Colonic mucosa (tissue), 4 donors: Measurements from ENCODE around the gene ETV6. TPM values are rescaled to one million over a fixed set of nuclear protein-coding genes. Genes with fewer than 3 reads are reported as not detected.

Experiments used
- DNase-seq: peaks from one replicate; pipeline ENCODE4 v3.0.0-alpha.2; 2020
- H3K27ac ChIP-seq: fragments of 200-600 bp; one replicate; pipeline ENCODE4 v1.8.0; 2021
- H3K27me3 ChIP-seq: fragments of 200-600 bp; one replicate; pipeline ENCODE4 v1.8.0; 2021
- H3K36me3 ChIP-seq: fragments of 200-600 bp; one replicate; pipeline ENCODE4 v1.8.0; 2021
- H3K4me1 ChIP-seq: fragments of 200-600 bp; one replicate; pipeline ENCODE4 v1.8.0; 2021; ENCODE audit warnings: mild to moderate bottlenecking
- H3K4me3 ChIP-seq: fragments of 200-600 bp; one replicate; pipeline ENCODE4 v1.8.0; 2021
- H3K9ac ChIP-seq, 2 donors: one replicate each; pipeline ENCODE4 v1.7.0; 2013; ENCODE audit warnings: control low read depth in 2 of 2, low read depth in 2 of 2, low read length in 2 of 2
- H3K9me3 ChIP-seq: fragments of 200-600 bp; one replicate; pipeline ENCODE4 v1.8.0; 2021
- intact Hi-C: fragments of 100-400 bp; cut with DNase I; formaldehyde crosslinking; loops from one replicate; pipeline ENCODE4 v1.14.1; 2022
- total RNA-seq, 2 donors: library from RNA; stranded (reverse); fragmentation: NEBNext Ultra II Directional in 1 of 2; extraction: Animal tissue kit (Norgen Biotek cat#: 25700) in 1 of 2; gene quantifications; one replicate each; pipeline ENCODE4 v1.2.1, GENCODE V29; 2021
- TF ChIP-seq, protein P1 (sequence below): fragments of 200-600 bp; IDR thresholded peaks from one replicate; pipeline ENCODE4 v1.8.0; 2022; ENCODE audit warnings: antibody characterized with exemption, mild to moderate bottlenecking
- donor health status: healthy.
- donor health status: DM: no; HTN: no; CAD: no.
- donor health status: DM: no; HTN: no; CAD: no.

The ETV6 gene
- total RNA-seq, 2 donors from 2014 or later: 49.2 to 73.1 TPM

DNA sequence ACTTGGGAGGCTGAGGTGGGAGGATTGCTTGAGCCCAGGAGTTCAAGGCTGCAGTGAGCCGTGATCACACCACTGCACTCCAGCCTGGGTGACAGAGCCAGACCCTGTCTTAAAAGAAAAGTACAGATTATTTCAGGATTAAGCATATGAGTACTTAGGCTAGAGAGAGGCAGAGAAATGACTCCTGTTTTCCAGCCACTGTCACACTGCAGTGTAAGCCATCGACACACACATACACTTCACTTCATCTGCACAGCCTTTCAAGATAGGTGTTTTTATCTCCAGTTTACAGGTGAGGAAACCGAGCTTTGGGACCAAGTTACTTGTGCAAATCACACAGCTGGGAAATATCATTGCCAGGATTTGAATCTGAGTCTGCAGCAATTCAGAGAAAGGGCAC lies 77.2 kb downstream of the ETV6 start:
- Histone ChIP-seq H3K27me3 (no peaks in the 10 kb centered on the region), H3K4me3 (no peak overlapping the region), H3K9ac (peak overlapping the region in 1 of 2 donors; percentile 27), H3K36me3 (no peaks in the 10 kb centered on the region), H3K9me3 (no peaks in the 10 kb centered on the region), H3K4me1 (peaks cover 12% of the 10 kb centered on the region), H3K27ac (no peak overlapping the region)
- no peak for DNase-seq
- intact Hi-C loops: no loop called here
- TF ChIP-seq, protein P1, sequence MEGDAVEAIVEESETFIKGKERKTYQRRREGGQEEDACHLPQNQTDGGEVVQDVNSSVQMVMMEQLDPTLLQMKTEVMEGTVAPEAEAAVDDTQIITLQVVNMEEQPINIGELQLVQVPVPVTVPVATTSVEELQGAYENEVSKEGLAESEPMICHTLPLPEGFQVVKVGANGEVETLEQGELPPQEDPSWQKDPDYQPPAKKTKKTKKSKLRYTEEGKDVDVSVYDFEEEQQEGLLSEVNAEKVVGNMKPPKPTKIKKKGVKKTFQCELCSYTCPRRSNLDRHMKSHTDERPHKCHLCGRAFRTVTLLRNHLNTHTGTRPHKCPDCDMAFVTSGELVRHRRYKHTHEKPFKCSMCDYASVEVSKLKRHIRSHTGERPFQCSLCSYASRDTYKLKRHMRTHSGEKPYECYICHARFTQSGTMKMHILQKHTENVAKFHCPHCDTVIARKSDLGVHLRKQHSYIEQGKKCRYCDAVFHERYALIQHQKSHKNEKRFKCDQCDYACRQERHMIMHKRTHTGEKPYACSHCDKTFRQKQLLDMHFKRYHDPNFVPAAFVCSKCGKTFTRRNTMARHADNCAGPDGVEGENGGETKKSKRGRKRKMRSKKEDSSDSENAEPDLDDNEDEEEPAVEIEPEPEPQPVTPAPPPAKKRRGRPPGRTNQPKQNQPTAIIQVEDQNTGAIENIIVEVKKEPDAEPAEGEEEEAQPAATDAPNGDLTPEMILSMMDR: no peak

DNA sequence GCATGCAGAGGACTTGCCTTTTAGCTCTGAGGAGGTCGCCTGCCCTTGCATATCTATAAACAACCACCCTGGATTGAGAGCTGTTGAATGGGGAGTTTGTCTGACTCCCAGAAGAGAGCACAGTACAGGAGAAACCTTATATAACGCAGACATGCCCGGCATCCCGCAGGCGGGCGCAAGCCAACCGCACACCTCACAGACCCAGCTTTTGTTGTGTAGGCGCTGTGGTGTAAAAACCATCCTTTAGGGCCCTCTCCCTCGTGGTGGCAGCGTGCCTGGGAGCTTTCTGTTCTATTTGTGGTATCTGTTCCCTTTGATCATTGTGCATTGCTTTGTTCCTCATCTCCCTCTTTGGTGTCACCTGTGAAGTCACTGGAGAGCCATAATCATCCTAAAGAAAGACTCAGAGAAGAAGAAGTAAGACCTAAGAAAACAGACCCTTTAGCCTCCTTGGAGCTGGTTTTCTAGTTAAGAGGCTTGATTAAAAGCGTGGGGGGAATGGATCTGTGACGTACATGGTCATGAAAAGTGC lies 77.7 kb downstream of the ETV6 start:
- H3K36me3 ChIP-seq: no peaks in the 10 kb centered on the region
- H3K9me3 ChIP-seq: no peaks in the 10 kb centered on the region
- TF ChIP-seq, protein P1: no peak
- DNase-seq: no peak
- H3K27me3 ChIP-seq: no peaks in the 10 kb centered on the region
- peak overlapping the region in 1 of 2 donors; percentile 27 for H3K9ac ChIP-seq
- intact Hi-C loops: no loop called here
- no peak overlapping the region for H3K4me3 ChIP-seq
- peak overlapping the region; percentile 78 for H3K27ac ChIP-seq
- peaks cover 12% of the 10 kb centered on the region for H3K4me1 ChIP-seq

DNA sequence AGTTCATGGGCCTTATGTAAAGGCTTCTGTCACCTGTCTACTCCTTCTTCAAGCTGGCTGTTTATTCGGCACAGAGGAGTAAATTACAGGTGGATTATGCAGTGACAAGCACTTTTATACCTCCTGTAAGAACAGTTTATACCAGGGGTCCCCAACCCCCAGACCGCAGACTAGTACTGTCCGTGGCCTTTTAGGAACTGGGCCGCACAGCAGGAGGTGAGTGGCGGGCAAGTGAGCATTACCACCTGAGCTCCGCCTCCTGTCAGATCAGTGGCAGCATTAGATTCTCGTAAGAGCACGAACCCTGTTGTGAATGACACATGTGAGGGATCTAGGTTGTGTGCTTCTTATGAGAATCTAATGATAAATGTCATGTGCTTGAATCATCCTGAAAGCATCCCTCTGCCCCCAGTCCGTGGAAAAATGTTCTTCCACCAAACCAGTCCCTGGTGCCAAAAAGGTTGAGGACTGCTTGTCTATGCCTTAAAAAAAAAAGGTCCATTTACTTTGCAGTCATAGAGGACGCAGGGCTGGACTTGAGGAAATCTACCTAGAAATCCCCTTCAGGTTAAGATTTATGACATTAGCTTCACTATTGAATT lies 78.8 kb downstream of the ETV6 start:
- no peaks in the 10 kb centered on the region for H3K27me3 ChIP-seq
- intact Hi-C loops: no loop called here
- TF ChIP-seq, protein P1: no peak
- H3K4me1 ChIP-seq: peaks cover 12% of the 10 kb centered on the region
- H3K27ac ChIP-seq: peak overlapping the region; percentile 78
- H3K4me3 ChIP-seq: no peak overlapping the region
- H3K9ac ChIP-seq: peak overlapping the region in 1 of 2 donors; percentile 65
- H3K9me3 ChIP-seq: no peaks in the 10 kb centered on the region
- no peaks in the 10 kb centered on the region for H3K36me3 ChIP-seq
- no peak for DNase-seq

DNA sequence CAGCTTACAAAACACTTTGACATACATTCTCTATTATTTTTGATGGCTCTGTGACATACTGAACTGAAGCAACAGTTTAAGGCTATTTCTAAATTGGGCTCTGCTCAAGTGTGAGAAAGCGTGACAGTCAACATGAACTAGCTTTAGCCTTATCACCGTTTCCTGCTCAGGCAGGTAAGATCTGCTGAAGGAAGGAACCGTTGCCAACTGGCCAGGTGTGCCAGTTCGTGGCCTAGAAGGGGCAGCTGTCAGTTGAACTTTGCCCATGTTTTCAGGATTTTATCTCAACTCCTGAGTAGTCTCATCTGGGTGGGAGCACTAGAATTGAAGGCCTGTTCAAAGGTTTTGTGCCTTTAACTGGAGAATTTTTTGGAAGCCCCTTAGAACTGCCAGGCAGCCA lies 79.5 kb downstream of the ETV6 start:
- Histone ChIP-seq H3K36me3 (no peaks in the 10 kb centered on the region), H3K9me3 (no peaks in the 10 kb centered on the region), H3K4me3 (no peak overlapping the region), H3K27ac (peak overlapping the region; percentile 78), H3K4me1 (peaks cover 12% of the 10 kb centered on the region), H3K27me3 (no peaks in the 10 kb centered on the region), H3K9ac (peak overlapping the region in 1 of 2 donors; percentile 65)
- TF ChIP-seq, protein P1: no peak
- peak; percentile 88 for DNase-seq
- intact Hi-C loops: no loop called here

DNA sequence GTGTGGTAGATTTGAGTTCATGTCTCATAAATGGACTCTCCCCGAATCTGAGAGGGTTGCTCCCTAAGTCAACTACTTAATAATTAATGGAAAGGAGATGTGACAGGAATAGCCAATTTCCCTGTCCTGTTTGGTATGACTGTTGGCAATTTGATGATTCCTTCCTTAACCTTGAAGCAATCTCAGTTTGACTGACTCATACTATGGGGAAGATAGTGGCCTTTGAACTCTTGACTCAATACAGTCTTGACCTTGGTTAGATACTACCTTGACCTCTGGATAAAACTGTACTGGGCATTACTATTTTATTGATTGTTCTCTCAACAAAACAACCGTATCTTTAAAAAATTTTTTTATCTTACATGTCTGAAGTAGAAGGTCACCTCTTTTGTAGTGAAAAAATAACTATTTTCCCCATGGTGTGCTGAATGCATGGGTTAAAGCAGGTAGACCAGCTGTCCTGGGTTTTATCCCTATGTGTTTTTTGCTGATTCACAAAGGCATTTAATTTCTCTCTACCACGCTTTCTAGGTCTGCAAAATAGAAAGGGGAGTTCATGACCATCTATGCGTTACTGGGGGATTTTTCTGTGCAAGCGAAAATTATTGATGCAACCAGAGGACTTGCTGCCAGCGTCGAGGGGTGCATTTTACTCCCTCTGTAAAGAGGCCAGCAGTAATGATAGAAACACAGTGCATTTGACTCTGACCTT lies 80.1 kb downstream of the ETV6 start:
- Histone ChIP-seq H3K4me1 (peaks cover 12% of the 10 kb centered on the region), H3K4me3 (no peak overlapping the region), H3K9me3 (no peaks in the 10 kb centered on the region), H3K36me3 (no peaks in the 10 kb centered on the region), H3K27ac (peak overlapping the region; percentile 78), H3K9ac (peak overlapping the region in 1 of 2 donors; percentile 65), H3K27me3 (no peaks in the 10 kb centered on the region)
- DNase-seq: no peak
- intact Hi-C loops: loop anchor here (5.0 kb wide), 1 partner anchor 77 kb away; no protein-coding TSS in a partner anchor
- TF ChIP-seq, protein P1: no peak
